ENCODE data around the gene MKLN1. TPM values are rescaled to one million over a fixed set of nuclear protein-coding genes. Genes with fewer than 3 reads are reported as not detected.

The MKLN1 gene
- total RNA-seq, 1 experiment from 2014 or later: 61.1 TPM

GRCh38 chr7:131412031-131412430 lies 84.4 kb downstream of the MKLN1 start:
- CTCF ChIA-PET: no interaction called here
- POLR2A ChIA-PET (ENCODE audit: unreplicated experiment): no interaction called here

GRCh38 chr7:131413711-131414110 lies 86.0 kb downstream of the MKLN1 start:
- H3K9me3 ChIP-seq (ENCODE audit: insufficient read depth, low read depth): no peaks in the 10 kb centered on the region
- no peak overlapping the region for H3K4me3 ChIP-seq
- H3K4me1 ChIP-seq (replicated peaks; ENCODE audit: insufficient read depth): peaks cover 5% of the 10 kb centered on the region
- H3K27ac ChIP-seq: no peak overlapping the region
- TF ChIP-seq EZH2 (IDR thresholded peaks at IDR 0.05; ENCODE audit: low read depth): no peak
- no peak for TF ChIP-seq CTCF (conservative IDR thresholded peaks at IDR 0.05)
- H3K27me3 ChIP-seq (ENCODE audit: insufficient read depth, low read depth): no peaks in the 10 kb centered on the region
- no peak overlapping the region for H3K4me2 ChIP-seq
- no TSS peak for BruUV-seq (replicated peaks)
- ChIA-PET CTCF (no interaction called here), POLR2A (ENCODE audit: unreplicated experiment) (interaction anchor here (0.7 kb wide), 1 partner anchor 92 kb away, joined by 3 read pairs; no protein-coding TSS in a partner anchor)
- H3F3A ChIP-seq (ENCODE audit: insufficient read depth, low read depth): peaks cover 20% of the 10 kb centered on the region
- H3K36me3 ChIP-seq (ENCODE audit: low read depth): peaks cover 26% of the 10 kb centered on the region; the same call in 1 of the 2 replicates
- no peaks in the 10 kb centered on the region for H4K20me1 ChIP-seq (ENCODE audit: insufficient read depth)
- 0 out of 2 replicates have a peak, but pooled peaks cover 9% of the 10 kb centered on the region for H3K79me2 ChIP-seq (ENCODE audit: low read depth)
- H3K9me2 ChIP-seq (ENCODE audit: insufficient read depth): no peaks in the 10 kb centered on the region
- intact Hi-C loops (cut with micrococcal nuclease; ENCODE audit: unreplicated experiment): no loop called here
- no peak for DNase-seq
- H2AFZ ChIP-seq: no peak overlapping the region

More at GRCh38 chr7:131412031-131412430, 84.4 kb downstream of the MKLN1 start:
- intact Hi-C loops (cut with micrococcal nuclease; ENCODE audit: unreplicated experiment): no loop called here
- peaks cover 18% of the 10 kb centered on the region for H3F3A ChIP-seq (ENCODE audit: insufficient read depth, low read depth)
- H3K27ac ChIP-seq: no peak overlapping the region
- TF ChIP-seq EZH2 (IDR thresholded peaks at IDR 0.05; ENCODE audit: low read depth) (no peak), CTCF (conservative IDR thresholded peaks at IDR 0.05) (no peak)
- H3K4me1 ChIP-seq (replicated peaks; ENCODE audit: insufficient read depth): no peaks in the 10 kb centered on the region
- no peak overlapping the region for H3K4me3 ChIP-seq
- peaks cover 9% of the 10 kb centered on the region; the same call in 1 of the 2 replicates for H3K79me2 ChIP-seq (ENCODE audit: low read depth)
- H3K36me3 ChIP-seq (ENCODE audit: low read depth): peaks cover 30% of the 10 kb centered on the region; the same call in 1 of the 2 replicates
- H3K27me3 ChIP-seq (ENCODE audit: insufficient read depth, low read depth): no peaks in the 10 kb centered on the region
- no peak overlapping the region for H2AFZ ChIP-seq
- H4K20me1 ChIP-seq (ENCODE audit: insufficient read depth): no peaks in the 10 kb centered on the region; the same call in 1 of the 2 replicates
- no peaks in the 10 kb centered on the region for H3K9me2 ChIP-seq (ENCODE audit: insufficient read depth)
- DNase-seq: no peak
- no peaks in the 10 kb centered on the region for H3K9me3 ChIP-seq (ENCODE audit: insufficient read depth, low read depth)
- BruUV-seq (replicated peaks): no TSS peak
- H3K4me2 ChIP-seq: no peak overlapping the region

- CTCF ChIA-PET: no interaction called here
- H3K4me1 ChIP-seq (replicated peaks; ENCODE audit: insufficient read depth): no peaks in the 10 kb centered on the region
- intact Hi-C loops (cut with micrococcal nuclease; ENCODE audit: unreplicated experiment): loop anchor here (2.0 to 10.0 kb wide), 4 partner anchors 97 to 530 kb away; partner anchors contain the start of gene MKLN1
- no TSS peak for BruUV-seq (replicated peaks)
- H4K20me1 ChIP-seq (ENCODE audit: insufficient read depth): peaks cover 9% of the 10 kb centered on the region; the same call in 1 of the 2 replicates
- no peak overlapping the region for H2AFZ ChIP-seq
- H3K9me2 ChIP-seq (ENCODE audit: insufficient read depth): no peaks in the 10 kb centered on the region
- peak in 1 of 2 experiments; percentile 43 for DNase-seq
- peaks cover 20% of the 10 kb centered on the region; the same call in 1 of the 2 replicates for H3K79me2 ChIP-seq (ENCODE audit: low read depth)
- H3K4me2 ChIP-seq: no peak overlapping the region
- peaks cover 9% of the 10 kb centered on the region; the same call in 1 of the 2 replicates for H3K36me3 ChIP-seq (ENCODE audit: low read depth)
- H3K4me3 ChIP-seq: no peak overlapping the region
- H3K27ac ChIP-seq: peak overlapping the region; percentile 36; the same call in 1 of the 2 replicates
- H3K27me3 ChIP-seq (ENCODE audit: insufficient read depth, low read depth): no peaks in the 10 kb centered on the region
- TF ChIP-seq CTCF (conservative IDR thresholded peaks at IDR 0.05): peak; percentile 69
- TF ChIP-seq EZH2 (IDR thresholded peaks at IDR 0.05; ENCODE audit: low read depth): no peak
- H3K9me3 ChIP-seq (ENCODE audit: insufficient read depth, low read depth): no peaks in the 10 kb centered on the region
- peaks cover 23% of the 10 kb centered on the region for H3F3A ChIP-seq (ENCODE audit: insufficient read depth, low read depth)
- POLR2A ChIA-PET (ENCODE audit: unreplicated experiment): no interaction called here
These were observed 96.6 kb downstream of the MKLN1 start for GRCh38 chr7:131424219-131424822.
